ENCODE measurements around the gene KRTAP9-2.
"Not testable (repeated sequence)": the region's sequence is repeated elsewhere in the genome, so short reads cannot be mapped to it uniquely, and the experiment has no call there.

KRTAP9-2 gene

GRCh38 chr17:41226598-41227095 is at the start of gene KRTAP9-2:
KRTAP9-2 (plus strand) TSS chr17:41226648; CDS start chr17:41226655, 7 bp downstream.
- DNase-seq, result not testable (repeated sequence)

- DNase-seq, result no peak
Measured at GRCh38 chr17:41176744-41177387, 49.6 kb upstream of the KRTAP9-2 start.

DNA sequence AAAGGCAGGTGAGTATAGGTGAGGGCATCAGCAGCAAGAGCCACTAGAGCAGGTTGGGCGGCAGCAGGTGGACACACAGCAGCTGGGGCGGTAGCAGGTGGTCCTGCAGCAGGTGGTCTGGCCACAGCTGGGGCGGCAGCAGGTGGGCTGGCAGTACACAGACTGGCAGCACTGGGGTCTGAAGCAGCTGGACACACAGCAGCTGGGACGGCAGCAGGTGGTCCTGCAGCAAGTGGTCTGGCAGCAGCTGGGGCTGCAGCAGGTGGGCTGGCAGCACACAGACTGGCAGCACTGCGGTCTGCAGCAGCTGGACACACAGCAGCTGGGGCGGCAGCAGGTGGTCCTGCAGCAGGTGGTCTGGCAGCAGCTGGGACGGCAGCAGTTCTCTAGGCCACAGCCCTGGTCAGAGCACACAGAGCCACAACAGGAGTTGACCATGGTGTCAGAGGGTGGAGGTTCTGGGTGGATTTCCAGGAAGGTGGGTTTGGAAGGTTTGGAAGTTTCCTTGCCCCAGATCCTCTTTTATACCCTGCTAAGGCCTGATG is 48.6 kb upstream of the KRTAP9-2 start, which contains the start of gene KRTAP4-2:
Gene KRTAP4-2, minus strand, starts transcription at position 495 of the 545 bp plus-strand sequence. Its CDS starts 57 bp downstream, at position 438.
- no peak for DNase-seq

DNA sequence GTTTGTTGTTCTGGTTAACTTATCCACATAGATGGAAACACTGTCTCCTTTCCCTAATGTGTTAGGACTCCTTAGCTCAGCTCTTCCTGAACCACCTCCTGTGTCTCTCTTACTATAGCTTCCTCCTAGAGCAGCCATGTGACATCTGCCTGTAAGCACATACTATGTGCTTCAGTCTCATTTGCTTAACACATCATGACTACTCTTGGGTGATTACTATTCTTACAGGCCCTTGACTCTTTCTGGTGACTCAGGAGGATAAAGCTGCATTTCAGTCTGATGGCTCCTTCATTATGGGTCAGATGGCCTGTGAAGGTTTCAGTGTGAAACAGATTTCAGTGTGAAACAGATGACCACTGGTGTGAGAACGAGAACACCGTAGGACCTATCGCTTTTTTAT is 48.1 kb upstream of the KRTAP9-2 start:
- no peak for DNase-seq

DNA sequence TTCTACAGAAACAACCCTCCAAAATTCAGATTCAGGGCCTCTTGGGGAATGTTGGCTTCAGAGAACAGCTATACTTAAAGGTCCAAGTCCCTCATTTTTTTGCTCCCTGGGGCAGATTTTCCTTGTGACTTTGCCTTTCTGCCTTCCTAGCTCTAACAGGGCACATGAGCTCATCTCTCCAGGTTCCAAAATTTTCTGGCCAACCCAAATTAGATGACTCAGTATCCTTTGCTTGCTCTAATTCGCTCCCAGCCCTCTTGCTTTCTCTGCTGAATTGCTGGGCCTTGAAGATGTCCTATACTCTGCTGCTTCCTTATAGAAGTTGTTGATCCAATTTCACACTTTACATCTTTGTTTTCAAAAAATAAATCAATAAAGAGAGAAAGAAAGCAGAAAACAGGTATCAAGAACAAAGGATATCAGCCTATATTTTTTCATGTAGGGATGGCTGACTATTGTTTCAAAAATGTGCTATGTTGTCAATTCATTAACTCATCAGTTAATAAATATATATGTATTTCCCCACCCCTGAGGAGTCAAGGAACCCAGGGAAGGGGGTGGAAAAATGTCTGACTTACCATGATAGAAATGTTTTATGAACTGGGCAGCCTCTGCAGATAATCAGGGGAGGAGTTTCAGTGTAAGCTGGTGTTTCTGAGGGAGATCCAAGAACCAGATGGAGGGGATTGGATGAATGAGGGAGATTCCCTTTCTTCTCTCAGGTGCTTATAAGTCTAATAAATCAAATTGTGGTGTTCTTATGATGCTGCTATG is 47.4 kb upstream of the KRTAP9-2 start:
- no peak for DNase-seq

GRCh38 chr17:41184480-41184961 is 41.9 kb upstream of the KRTAP9-2 start, which contains the start of gene KRTAP4-1:
KRTAP4-1 (minus strand) TSS chr17:41184911; CDS start chr17:41184854, 57 bp downstream.
- DNase-seq, result no peak

DNA sequence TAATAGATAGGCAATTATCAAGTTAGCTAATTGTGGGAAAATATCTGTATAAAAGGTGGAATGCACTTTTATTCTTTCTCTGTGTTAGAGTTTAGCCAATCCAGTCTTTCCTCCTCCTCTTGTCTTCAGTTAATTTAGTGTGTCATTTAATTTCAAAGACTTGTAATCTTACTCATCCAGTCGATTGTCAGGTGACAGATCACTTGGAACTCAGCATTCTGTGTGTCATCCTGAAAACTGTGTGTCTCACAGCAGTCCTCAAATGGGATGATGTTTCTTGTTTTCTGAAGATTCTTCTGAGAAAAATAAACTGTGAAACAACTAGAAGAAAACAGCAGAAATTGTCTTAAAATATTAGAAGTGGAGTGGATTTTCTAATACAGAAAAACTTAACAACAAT is 41.4 kb upstream of the KRTAP9-2 start:
- DNase-seq, result no peak

- no peak for DNase-seq
Measured at GRCh38 chr17:41186872-41187271, 39.6 kb upstream of the KRTAP9-2 start.

DNA sequence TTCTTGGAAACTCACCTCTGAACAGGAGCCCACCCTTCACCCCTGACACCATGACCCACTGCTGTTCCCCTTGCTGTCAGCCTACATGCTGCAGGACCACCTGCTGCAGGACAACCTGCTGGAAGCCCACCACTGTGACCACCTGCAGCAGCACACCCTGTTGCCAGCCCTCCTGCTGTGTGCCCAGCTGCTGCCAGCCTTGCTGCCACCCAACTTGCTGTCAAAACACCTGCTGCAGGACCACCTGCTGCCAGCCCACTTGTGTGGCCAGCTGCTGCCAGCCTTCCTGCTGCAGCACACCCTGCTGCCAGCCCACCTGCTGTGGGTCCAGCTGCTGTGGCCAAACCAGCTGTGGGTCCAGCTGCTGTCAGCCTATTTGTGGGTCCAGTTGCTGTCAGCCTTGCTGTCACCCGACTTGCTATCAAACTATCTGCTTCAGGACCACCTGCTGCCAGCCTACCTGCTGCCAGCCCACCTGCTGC is 36.6 kb upstream of the KRTAP9-2 start, which contains the start of gene KRTAP9-1:
Gene KRTAP9-1, plus strand, starts transcription at position 51 of the 482 bp plus-strand sequence. Its CDS starts 0 bp downstream, at position 51.
- not testable (repeated sequence) for DNase-seq

DNA sequence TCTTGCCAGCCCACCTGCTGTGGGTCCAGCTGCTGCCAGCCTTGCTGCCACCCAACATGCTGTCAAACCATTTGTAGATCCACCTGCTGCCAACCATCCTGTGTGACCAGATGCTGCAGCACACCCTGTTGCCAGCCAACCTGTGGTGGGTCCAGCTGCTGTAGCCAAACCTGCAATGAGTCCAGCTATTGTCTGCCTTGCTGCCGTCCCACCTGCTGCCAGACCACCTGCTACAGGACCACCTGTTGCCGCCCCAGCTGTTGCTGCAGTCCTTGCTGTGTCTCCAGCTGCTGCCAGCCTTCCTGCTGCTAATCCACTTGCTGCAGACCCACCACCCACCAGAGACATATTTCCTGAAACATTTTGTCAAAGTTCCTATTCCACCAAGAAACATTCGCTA is 36.1 kb upstream of the KRTAP9-2 start:
- DNase-seq, result no peak

DNA sequence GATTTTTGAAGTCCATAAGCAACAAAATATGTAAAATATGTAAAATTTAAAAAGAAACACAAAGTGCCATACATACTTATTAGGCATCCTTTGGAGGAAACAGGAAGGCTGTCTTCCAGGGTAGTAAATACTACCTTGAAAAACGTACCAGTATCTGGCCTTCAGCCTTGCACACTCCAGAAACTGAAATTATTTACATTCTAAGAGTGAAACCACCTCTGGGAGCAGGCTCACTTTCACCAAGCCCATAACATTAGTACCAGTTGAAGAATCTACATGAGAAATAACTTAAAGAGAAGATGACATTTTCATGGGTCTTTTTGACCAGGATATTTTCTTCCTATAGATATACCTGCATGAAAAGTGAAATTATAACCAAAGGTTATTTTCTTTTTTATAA is 30.4 kb upstream of the KRTAP9-2 start:
- no peak for DNase-seq

DNA sequence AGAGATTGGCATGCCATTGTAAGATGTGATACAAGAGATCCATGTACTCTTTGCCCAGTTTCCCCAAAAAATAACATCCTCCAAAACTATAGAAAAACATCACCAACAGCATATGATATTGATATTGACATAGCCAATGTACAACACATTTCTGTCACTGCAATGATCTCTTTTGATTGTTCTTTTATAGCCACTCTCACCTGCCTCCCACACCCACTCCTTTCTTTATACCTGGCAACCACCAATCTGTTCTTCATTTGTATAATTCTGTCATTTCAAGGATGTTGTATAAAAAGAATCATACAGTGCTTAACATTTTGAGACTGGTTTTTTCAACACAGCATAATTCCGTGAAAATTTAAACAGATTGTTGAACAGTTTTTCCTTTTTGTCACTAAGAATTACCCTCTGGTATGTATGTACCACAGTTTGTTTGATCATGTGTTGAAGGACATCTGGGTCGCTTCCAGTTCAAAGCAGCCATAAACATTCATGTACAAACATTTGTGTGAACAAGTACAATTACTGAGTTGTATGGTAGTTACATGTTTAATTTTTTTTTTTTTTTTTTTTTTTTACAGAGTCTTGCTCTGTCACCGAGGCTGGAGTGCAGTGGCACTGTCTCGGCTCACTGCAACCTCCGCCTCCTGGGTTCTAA is 26.9 kb upstream of the KRTAP9-2 start:
- no peak for DNase-seq

DNA sequence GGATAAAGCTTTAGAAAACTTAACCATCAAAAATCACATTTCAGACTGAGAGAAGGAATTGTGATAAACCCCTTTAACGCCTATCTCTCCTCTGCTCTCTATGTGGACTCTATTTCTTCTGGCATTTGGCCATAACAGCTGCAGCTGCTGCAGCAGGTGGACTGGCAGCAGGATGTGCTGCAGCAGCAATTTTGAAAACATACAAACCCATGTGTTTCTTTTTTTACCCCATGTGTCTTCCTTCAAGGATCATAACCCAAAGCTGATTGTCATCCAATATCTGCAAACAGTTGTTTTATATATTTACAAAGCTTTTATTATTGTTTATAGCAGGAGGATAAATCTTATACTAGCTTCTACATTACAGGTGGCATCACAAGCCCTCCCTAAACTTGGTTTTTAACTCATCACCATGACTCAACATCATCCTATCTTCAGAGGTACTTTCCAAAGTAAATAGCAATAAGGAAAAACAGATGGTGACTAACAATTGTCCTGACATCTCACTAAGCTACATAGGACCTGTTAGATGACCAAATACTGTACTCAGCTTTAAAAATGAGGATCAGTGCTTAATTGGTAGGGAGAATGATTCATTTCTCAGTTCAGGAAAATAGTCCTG is 14.5 kb upstream of the KRTAP9-2 start:
- no peak for DNase-seq

DNA sequence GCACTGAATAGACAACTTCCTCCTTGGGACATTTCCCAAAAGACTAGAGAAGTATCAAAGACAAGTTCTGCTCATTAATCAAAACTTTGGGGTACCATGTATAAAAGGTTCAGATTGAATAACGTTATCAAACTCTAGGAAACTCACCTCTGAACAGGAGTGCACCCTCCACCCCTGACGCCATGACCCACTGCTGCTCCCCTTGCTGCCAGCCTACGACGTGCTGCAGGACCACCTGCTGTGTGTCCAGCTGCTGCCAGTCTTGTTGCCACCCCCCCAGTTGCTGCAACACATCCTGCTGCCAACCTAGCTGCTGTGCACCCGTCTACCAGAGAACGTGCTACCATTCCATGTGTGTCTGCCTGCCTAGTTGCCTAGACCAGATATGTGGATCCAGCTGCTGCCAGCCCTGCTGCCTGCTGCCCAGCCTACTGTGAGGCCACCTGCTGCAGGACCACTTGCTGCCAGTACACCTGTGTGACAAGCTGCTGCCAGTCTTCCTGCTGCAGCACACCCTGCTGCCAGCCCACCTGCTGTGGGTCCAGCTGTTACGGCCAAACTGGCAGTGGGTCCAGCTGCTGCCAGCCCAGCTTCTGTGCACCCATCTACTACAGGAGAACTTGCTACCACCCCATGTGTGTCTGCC is 13.8 kb upstream of the KRTAP9-2 start:
- DNase-seq, result no peak

DNA sequence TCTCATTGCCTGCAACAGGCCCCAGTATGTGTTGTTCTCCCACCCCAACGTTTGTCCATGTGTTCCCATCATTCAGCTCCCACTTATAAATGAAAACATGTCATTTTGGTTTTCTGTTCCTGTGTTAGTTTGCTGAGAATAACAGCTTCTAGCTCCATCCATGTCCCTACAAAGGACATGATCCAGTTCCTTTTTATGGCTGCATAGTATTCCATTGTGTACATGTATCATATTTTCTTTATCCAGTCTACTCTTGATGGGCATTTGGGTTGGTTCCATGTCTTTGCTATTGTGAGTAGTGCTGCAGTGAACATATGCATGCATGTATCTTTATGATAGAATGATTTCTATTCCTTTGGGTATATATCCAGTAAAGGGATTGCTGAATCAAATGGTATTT is 10.8 kb upstream of the KRTAP9-2 start:
- no peak for DNase-seq

- no peak for DNase-seq
Measured at GRCh38 chr17:41223821-41224220, 2.6 kb upstream of the KRTAP9-2 start.

GRCh38 chr17:41226051-41226450 is 397 bp upstream of the KRTAP9-2 start:
- no peak for DNase-seq

- no peak for DNase-seq
Measured at GRCh38 chr17:41230094-41230493, 3.6 kb downstream of the KRTAP9-2 start.

GRCh38 chr17:41231731-41232130 is 5.3 kb downstream of the KRTAP9-2 start:
- DNase-seq, result no peak

DNA sequence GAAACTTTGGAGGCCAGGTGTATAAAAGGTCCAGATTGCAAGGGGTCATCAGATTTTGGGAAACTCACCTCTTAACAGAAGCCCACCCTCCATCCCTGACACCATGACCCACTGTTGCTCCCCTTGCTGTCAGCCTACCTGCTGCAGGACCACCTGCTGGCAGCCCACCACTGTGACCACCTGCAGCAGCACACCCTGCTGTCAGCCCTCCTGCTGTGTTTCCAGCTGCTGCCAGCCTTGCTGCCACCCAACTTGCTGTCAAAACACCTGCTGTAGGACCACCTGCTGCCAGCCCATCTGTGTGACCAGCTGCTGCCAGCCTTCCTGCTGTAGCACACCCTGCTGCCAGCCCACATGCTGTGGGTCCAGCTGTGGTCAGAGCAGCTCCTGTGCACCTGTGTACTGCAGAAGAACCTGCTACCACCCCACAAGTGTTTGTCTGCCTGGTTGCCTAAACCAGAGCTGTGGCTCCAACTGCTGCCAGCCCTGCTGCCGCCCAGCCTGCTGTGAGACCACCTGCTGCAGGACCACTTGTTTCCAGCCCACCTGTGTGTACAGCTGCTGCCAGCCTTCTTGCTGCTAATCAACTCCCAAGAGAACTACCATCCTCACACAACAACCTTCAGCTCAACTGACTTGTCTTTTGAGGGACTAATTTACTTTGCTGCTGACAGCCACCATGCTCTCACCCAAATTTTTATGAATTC is 6.1 kb downstream of the KRTAP9-2 start, which contains the start of gene KRTAP9-3:
Gene KRTAP9-3, plus strand, starts transcription at position 51 of the 707 bp plus-strand sequence. Its CDS starts 53 bp downstream, at position 104.
- DNase-seq, result not testable (repeated sequence)

GRCh38 chr17:41237116-41237515 is 10.7 kb downstream of the KRTAP9-2 start:
- not testable (repeated sequence) for DNase-seq

All from CD4-positive, alpha-beta T cell treated with Interferon gamma for 1 hour (primary cell).